ENCODE results near the gene CD28. TPM values are rescaled to one million over a fixed set of nuclear protein-coding genes. Genes with fewer than 3 reads are reported as not detected.

CD28 gene
- polyA plus RNA-seq, 1 donor from 2014 or later: not detected

- no peak overlapping the region for H2AFZ ChIP-seq (ENCODE audit: low read depth, low read length)
- H3F3A ChIP-seq (ENCODE audit: insufficient read depth, low read length, poor library complexity, severe bottlenecking): no peaks in the 10 kb centered on the region
- H3K36me3 ChIP-seq (ENCODE audit: insufficient read depth, low read length): no peaks in the 10 kb centered on the region
- no peak overlapping the region for H3K4me3 ChIP-seq (ENCODE audit: low read length)
- no peak for TF ChIP-seq EP300 (conservative IDR thresholded peaks at IDR 0.05; ENCODE audit: poor library complexity, severe bottlenecking)
- TF ChIP-seq SMC3 (conservative IDR thresholded peaks at IDR 0.05; ENCODE audit: poor library complexity): no peak
- TF ChIP-seq TAF1 (IDR thresholded peaks at IDR 0.05; ENCODE audit: low read depth): no peak
- TF ChIP-seq EZH2 (IDR thresholded peaks at IDR 0.05; ENCODE audit: borderline replicate concordance, insufficient read depth, low read length, poor library complexity, severe bottlenecking): no peak
- no peak for TF ChIP-seq CTCF (IDR thresholded peaks at IDR 0.05; ENCODE audit: poor library complexity, severe bottlenecking)
- no peak for TF ChIP-seq POLR2AphosphoS5 (IDR thresholded peaks at IDR 0.05)
- TF ChIP-seq, protein P1, sequence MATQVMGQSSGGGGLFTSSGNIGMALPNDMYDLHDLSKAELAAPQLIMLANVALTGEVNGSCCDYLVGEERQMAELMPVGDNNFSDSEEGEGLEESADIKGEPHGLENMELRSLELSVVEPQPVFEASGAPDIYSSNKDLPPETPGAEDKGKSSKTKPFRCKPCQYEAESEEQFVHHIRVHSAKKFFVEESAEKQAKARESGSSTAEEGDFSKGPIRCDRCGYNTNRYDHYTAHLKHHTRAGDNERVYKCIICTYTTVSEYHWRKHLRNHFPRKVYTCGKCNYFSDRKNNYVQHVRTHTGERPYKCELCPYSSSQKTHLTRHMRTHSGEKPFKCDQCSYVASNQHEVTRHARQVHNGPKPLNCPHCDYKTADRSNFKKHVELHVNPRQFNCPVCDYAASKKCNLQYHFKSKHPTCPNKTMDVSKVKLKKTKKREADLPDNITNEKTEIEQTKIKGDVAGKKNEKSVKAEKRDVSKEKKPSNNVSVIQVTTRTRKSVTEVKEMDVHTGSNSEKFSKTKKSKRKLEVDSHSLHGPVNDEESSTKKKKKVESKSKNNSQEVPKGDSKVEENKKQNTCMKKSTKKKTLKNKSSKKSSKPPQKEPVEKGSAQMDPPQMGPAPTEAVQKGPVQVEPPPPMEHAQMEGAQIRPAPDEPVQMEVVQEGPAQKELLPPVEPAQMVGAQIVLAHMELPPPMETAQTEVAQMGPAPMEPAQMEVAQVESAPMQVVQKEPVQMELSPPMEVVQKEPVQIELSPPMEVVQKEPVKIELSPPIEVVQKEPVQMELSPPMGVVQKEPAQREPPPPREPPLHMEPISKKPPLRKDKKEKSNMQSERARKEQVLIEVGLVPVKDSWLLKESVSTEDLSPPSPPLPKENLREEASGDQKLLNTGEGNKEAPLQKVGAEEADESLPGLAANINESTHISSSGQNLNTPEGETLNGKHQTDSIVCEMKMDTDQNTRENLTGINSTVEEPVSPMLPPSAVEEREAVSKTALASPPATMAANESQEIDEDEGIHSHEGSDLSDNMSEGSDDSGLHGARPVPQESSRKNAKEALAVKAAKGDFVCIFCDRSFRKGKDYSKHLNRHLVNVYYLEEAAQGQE (IDR thresholded peaks at IDR 0.05; ENCODE audit: borderline replicate concordance): no peak
- TF ChIP-seq RAD21 (conservative IDR thresholded peaks at IDR 0.05): no peak
- no peak for TF ChIP-seq MXI1 (conservative IDR thresholded peaks at IDR 0.05; ENCODE audit: poor library complexity, severe bottlenecking)
- no peaks in the 10 kb centered on the region for H3K79me2 ChIP-seq (replicated peaks; ENCODE audit: insufficient read depth, low read length)
- no peaks in the 10 kb centered on the region for H3K9me2 ChIP-seq (ENCODE audit: insufficient read depth, low read length)
- no peaks in the 10 kb centered on the region for H4K20me1 ChIP-seq (ENCODE audit: insufficient read depth)
- no peaks in the 10 kb centered on the region for H3K27me3 ChIP-seq (ENCODE audit: insufficient read depth, low read depth, low read length)
- no peak overlapping the region for H3K9ac ChIP-seq (ENCODE audit: low read length)
- H3K27ac ChIP-seq (ENCODE audit: low read length): no peak overlapping the region
- H3K9me3 ChIP-seq (ENCODE audit: low read length): no peaks in the 10 kb centered on the region
- H3K4me2 ChIP-seq (ENCODE audit: low read length): no peak overlapping the region
Measured at GRCh38 chr2:203693242-203693879, 13.1 kb upstream of the CD28 start.

GRCh38 chr2:203694191-203694590, 12.2 kb upstream of the CD28 start:
- no peak for TF ChIP-seq EP300 (conservative IDR thresholded peaks at IDR 0.05; ENCODE audit: poor library complexity, severe bottlenecking)
- TF ChIP-seq MXI1 (conservative IDR thresholded peaks at IDR 0.05; ENCODE audit: poor library complexity, severe bottlenecking): no peak
- no peak for TF ChIP-seq CTCF (IDR thresholded peaks at IDR 0.05; ENCODE audit: poor library complexity, severe bottlenecking)
- Histone ChIP-seq H3K4me2 (ENCODE audit: low read length) (no peak overlapping the region), H4K20me1 (ENCODE audit: insufficient read depth) (no peaks in the 10 kb centered on the region)

More at GRCh38 chr2:203694191-203694590, 12.2 kb upstream of the CD28 start:
- Histone ChIP-seq H3K27ac (ENCODE audit: low read length) (no peak overlapping the region), H2AFZ (ENCODE audit: low read depth, low read length) (no peak overlapping the region), H3K9me3 (ENCODE audit: low read length) (no peaks in the 10 kb centered on the region), H3K79me2 (replicated peaks; ENCODE audit: insufficient read depth, low read length) (no peaks in the 10 kb centered on the region), H3K36me3 (ENCODE audit: insufficient read depth, low read length) (no peaks in the 10 kb centered on the region), H3K9me2 (ENCODE audit: insufficient read depth, low read length) (no peaks in the 10 kb centered on the region), H3K4me3 (ENCODE audit: low read length) (no peak overlapping the region), H3K27me3 (ENCODE audit: insufficient read depth, low read depth, low read length) (no peaks in the 10 kb centered on the region), H3F3A (ENCODE audit: insufficient read depth, low read length, poor library complexity, severe bottlenecking) (no peaks in the 10 kb centered on the region), H3K9ac (ENCODE audit: low read length) (no peak overlapping the region)

Measured in neural cell (in vitro differentiated cells).